OCI-LY1 (cell line): Measurements from ENCODE around the gene JMJD1C.

Source experiments
- CTCF ChIP-seq: fragments of 200-600 bp; sonication (generic), shearing (Covaris generic); IDR thresholded peaks from 2 replicates; pipeline ENCODE4 v1.5.1; 2017; ENCODE audit warnings: mild to moderate bottlenecking, antibody characterized with exemption, low read length, moderate library complexity, mixed read lengths
- EZH2 ChIP-seq: fragments of 200-600 bp; sonication (generic), shearing (Covaris generic); IDR thresholded peaks from 2 replicates; pipeline ENCODE4 v1.8.0; 2017; ENCODE audit warnings: borderline replicate concordance, mixed run types, mild to moderate bottlenecking, antibody characterized with exemption, low read length, moderate library complexity, mixed read lengths

DNA sequence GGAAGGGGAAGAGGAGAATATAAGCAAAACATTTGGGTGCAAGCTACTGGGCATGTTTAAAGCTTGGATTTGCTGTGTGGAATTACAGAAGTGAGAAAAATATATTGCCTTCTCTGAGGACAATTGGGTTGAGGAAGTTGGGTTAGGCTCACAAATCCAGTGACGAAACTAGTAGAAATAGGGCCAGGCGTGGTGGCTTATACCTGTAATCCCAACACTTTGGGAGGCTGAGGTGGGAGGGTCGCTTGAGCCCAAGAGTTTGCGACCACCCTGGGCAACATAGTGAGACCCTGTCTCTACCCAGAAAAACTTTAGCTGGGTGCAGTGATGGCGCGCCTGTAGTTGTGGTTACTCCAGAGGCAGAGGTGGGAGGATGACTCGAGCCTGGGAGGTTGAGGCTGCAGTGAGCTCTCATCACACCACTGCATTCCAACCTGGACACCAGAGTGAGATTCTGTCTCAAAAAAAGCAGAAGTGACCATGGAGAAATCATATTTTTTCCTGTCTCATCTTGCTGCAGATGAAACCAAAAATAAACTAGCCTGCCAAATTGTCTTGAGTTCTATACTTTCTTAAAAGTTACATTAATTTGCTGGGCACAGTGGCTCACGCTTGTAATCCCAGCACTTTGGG lies 310.3 kb downstream of the JMJD1C start:
- TF ChIP-seq CTCF, result no peak
- no peak for TF ChIP-seq EZH2
